Measurements from ENCODE around the gene PAK1IP1.
A peak's percentile ranks its signal among the peaks of the same experiment; 100 is the strongest.

PAK1IP1 gene

DNA sequence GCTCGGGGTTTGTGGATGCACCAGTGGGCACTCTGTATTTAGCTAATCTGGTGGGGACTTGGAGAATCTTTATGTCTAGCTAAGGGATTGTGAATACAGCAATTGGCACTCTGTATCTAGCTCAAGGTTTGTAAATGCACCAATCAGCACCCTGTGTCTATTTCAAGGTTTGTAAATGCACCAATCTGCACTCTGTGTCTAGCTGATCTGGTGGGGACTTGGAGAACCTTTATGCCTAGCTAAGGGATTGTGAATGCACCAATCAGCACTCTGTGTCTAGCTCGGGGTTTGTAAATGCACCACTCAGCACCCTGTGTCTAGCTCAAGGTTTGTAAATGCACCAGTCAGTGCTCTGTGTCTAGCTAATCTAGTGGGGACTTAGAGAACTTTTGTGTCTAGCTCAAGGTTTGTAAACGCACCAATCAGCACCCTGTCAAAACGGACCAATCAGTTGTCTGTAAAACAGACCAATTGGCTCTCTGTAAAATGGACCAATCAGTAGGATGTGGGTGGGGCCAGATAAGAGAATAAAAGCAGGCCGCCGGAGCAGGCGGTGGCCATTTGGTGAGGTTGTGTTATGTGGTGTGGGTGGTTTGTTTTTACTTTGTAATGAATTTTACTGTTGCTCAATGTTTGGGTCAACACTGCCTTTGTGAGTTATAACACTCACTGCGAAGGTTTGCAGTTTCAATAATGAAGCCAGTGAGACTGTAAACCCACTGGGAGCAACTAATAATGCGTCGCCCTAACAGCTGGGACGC is 34.2 kb upstream of the PAK1IP1 start:
- peak; percentile 59 for TF ChIP-seq POLR2AphosphoS5 (IDR thresholded peaks at IDR 0.05; ENCODE audit: low read depth, low read length)

DNA sequence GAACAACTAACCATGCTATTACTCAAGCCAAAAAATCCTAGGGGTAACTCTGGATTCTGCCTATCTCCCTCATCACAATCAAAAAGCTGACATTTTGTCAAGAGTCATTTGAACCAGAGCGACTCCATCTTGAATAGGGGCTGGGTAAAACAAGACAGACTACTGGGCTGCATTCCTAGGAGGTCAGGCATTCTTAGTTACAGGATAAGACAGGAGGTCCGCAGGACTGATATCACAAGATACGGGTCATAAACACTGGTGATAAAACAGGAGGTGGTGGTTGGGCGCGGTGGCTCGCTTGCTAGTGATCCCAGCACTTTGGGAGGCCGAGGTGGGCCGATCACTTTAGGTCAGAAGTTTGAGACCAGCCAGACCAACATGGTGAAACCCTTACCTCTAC is 32.6 kb upstream of the PAK1IP1 start:
- no peak for TF ChIP-seq FOXP2 (optimal IDR thresholded peaks at IDR 0.05; ENCODE audit: borderline replicate concordance, extremely low read depth, extremely low read length, insufficient read depth)
- TF ChIP-seq, protein P1, sequence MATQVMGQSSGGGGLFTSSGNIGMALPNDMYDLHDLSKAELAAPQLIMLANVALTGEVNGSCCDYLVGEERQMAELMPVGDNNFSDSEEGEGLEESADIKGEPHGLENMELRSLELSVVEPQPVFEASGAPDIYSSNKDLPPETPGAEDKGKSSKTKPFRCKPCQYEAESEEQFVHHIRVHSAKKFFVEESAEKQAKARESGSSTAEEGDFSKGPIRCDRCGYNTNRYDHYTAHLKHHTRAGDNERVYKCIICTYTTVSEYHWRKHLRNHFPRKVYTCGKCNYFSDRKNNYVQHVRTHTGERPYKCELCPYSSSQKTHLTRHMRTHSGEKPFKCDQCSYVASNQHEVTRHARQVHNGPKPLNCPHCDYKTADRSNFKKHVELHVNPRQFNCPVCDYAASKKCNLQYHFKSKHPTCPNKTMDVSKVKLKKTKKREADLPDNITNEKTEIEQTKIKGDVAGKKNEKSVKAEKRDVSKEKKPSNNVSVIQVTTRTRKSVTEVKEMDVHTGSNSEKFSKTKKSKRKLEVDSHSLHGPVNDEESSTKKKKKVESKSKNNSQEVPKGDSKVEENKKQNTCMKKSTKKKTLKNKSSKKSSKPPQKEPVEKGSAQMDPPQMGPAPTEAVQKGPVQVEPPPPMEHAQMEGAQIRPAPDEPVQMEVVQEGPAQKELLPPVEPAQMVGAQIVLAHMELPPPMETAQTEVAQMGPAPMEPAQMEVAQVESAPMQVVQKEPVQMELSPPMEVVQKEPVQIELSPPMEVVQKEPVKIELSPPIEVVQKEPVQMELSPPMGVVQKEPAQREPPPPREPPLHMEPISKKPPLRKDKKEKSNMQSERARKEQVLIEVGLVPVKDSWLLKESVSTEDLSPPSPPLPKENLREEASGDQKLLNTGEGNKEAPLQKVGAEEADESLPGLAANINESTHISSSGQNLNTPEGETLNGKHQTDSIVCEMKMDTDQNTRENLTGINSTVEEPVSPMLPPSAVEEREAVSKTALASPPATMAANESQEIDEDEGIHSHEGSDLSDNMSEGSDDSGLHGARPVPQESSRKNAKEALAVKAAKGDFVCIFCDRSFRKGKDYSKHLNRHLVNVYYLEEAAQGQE (IDR thresholded peaks at IDR 0.05; ENCODE audit: insufficient read depth in 1 of 2, low read depth in 2 of 2, low read length in 2 of 2): no peak
- no peak for TF ChIP-seq TAF1 (IDR thresholded peaks at IDR 0.05; ENCODE audit: borderline replicate concordance, insufficient read depth, low read length)
- TF ChIP-seq SIN3A (IDR thresholded peaks at IDR 0.05; ENCODE audit: borderline replicate concordance, insufficient read depth, low read length): no peak
- no peak for TF ChIP-seq POLR2AphosphoS5 (IDR thresholded peaks at IDR 0.05; ENCODE audit: low read depth, low read length)

DNA sequence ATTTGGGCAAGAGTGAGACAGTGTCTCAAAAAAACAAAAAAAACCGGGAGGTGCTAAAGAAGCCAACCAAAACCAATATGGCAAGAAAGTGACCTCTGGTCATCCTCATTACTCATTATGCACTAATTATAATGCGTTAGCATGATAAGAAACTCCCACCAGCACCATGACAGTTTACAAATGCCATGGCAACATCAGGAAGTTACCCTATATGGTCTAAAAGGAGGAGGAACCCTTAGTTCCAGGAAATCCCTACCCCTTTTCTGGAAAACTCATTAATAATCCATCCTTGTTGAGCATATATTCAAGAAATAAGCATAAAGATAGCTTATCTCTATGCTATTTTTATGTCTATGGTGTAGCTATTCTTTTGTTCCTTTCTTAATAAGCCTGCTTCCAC is 32.0 kb upstream of the PAK1IP1 start:
- TF ChIP-seq, protein P1 (IDR thresholded peaks at IDR 0.05; ENCODE audit: insufficient read depth in 1 of 2, low read depth in 2 of 2, low read length in 2 of 2): no peak
- no peak for TF ChIP-seq SIN3A (IDR thresholded peaks at IDR 0.05; ENCODE audit: borderline replicate concordance, insufficient read depth, low read length)
- no peak for TF ChIP-seq TAF1 (IDR thresholded peaks at IDR 0.05; ENCODE audit: borderline replicate concordance, insufficient read depth, low read length)
- TF ChIP-seq FOXP2 (optimal IDR thresholded peaks at IDR 0.05; ENCODE audit: borderline replicate concordance, extremely low read depth, extremely low read length, insufficient read depth): no peak
- no peak for TF ChIP-seq POLR2AphosphoS5 (IDR thresholded peaks at IDR 0.05; ENCODE audit: low read depth, low read length)

DNA sequence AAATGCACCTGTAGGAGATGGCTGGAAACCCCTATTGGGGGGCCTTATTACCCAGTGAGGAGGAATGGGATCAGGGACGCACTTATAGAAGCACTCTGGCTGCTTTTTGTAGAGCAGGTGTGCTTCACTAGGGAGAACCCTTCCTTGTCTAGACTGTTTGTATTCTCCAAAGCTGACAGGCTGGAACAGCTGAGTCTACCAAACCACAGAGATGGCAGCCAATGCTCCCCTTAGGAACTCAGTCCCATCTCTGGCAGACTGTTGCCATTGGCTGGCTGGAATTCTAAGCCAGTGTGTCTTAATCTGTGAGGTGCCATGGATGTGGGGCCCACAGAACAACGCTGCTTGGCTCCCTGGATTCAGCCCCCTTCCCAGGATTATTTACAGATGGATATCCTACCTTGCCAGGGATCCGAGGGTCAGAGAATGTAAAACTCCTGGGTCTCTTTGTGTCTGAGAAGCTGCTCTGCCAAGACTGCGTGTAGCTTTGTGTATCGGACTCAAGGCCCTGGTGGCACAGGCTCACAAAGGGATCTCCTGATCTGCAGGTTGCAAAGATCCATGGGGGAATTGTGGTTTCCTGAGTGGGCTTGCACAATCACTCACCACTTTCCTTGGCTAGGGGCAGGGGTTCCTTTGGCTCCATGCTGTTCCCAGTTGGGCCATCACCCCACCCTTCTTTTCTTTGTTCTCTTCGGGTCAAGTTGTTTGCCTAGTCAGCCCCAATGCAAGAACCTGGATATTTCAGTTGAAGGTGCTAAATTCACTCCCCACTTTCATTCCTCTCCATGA is 26.4 kb upstream of the PAK1IP1 start:
- TF ChIP-seq, protein P1 (IDR thresholded peaks at IDR 0.05; ENCODE audit: insufficient read depth in 1 of 2, low read depth in 2 of 2, low read length in 2 of 2): no peak
- no peak for TF ChIP-seq POLR2AphosphoS5 (IDR thresholded peaks at IDR 0.05; ENCODE audit: low read depth, low read length)
- no peak for TF ChIP-seq FOXP2 (optimal IDR thresholded peaks at IDR 0.05; ENCODE audit: borderline replicate concordance, extremely low read depth, extremely low read length, insufficient read depth)
- no peak for TF ChIP-seq SIN3A (IDR thresholded peaks at IDR 0.05; ENCODE audit: borderline replicate concordance, insufficient read depth, low read length)
- no peak for TF ChIP-seq TAF1 (IDR thresholded peaks at IDR 0.05; ENCODE audit: borderline replicate concordance, insufficient read depth, low read length)

DNA sequence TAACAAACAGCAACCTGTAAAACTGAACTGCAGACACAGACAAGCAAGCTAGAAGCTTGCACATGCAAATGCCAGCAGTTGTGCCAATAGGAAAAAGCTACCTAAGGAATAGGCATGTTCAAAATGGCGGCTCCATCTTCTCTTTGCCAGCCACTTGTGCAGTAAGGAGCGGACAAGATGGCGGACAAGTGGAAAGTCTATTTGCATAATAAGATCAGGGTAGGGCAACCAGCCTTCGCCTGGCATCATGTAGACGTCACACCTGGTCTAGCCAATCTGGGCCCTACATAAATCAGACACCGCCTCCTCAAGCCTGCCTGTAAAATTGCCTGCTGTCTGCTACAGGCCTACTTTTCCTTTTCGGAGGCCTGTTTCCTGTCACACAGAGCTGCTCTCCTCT is 18.4 kb upstream of the PAK1IP1 start:
- TF ChIP-seq TAF1 (IDR thresholded peaks at IDR 0.05; ENCODE audit: borderline replicate concordance, insufficient read depth, low read length) (no peak), FOXP2 (optimal IDR thresholded peaks at IDR 0.05; ENCODE audit: borderline replicate concordance, extremely low read depth, extremely low read length, insufficient read depth) (no peak), SIN3A (IDR thresholded peaks at IDR 0.05; ENCODE audit: borderline replicate concordance, insufficient read depth, low read length) (no peak), POLR2AphosphoS5 (IDR thresholded peaks at IDR 0.05; ENCODE audit: low read depth, low read length) (no peak)
- TF ChIP-seq, protein P1 (IDR thresholded peaks at IDR 0.05; ENCODE audit: insufficient read depth in 1 of 2, low read depth in 2 of 2, low read length in 2 of 2): no peak

All from PFSK-1 (cell line).